Mononuclear cell (primary cell): ENCODE results near the gene BANP. TPM values are rescaled to one million over a fixed set of nuclear protein-coding genes. Genes with fewer than 3 reads are reported as not detected.
"Not testable (repeated sequence)": the region's sequence is repeated elsewhere in the genome, so short reads cannot be mapped to it uniquely, and the experiment has no call there.

ENCODE experiments used
- H3K27me3 ChIP-seq: 2 replicates; pipeline ENCODE4 v1.6.0; 2011; ENCODE audit warnings: low read length, control low read depth; ENCODE audit not compliant: insufficient read depth
- H3K4me1 ChIP-seq: 2 replicates; pipeline ENCODE4 v1.5.1; 2011; ENCODE audit warnings: mild to moderate bottlenecking, low read length, control low read depth; ENCODE audit not compliant: insufficient read depth
- H3K4me3 ChIP-seq: 2 replicates; pipeline ENCODE4 v1.5.1; 2011; ENCODE audit warnings: mild to moderate bottlenecking, low read length, moderate library complexity
- H3K9me3 ChIP-seq: 2 replicates; pipeline ENCODE4 v1.5.1; 2011; ENCODE audit warnings: low read depth, mild to moderate bottlenecking, control low read depth, low read length
- total RNA-seq: library from RNA; depleted of rRNA; stranded (reverse); fragments of >200 nt; gene quantifications from one replicate; pipeline ENCODE4 v1.2.3, GENCODE V29; 2012

BANP gene
- total RNA-seq, 1 donor, result 71.8 TPM

DNA sequence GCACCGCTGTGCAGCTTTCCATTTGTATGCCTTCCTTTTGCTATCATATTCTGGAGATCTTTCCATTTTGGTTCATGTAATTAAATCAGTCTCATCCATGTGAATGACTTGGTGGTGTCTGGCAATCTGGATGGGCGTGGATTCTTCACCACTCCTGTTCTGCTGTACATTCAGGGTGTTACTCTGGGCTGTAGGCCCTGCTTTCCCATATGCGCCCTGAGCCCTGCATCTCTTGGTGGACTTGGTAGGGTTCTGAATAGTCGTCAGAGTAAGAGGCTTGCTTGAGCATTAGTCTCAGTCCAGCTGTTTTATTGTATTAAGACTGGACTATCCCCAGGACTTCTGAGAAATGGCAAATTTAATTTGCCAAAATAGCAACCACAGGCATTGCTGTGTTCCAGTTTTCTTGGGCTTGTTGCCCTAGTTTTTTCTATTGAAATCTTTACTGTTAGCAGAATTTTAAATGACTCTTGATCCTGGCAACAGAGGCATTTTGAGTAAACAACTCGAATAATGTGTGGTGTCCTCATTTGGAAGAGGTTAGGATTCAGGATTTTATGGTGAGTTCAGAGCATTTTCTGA, 14.9 kb downstream of the BANP start:
- H3K4me1 ChIP-seq, result peaks cover 32% of the 10 kb centered on the region
- H3K4me3 ChIP-seq, result no peak overlapping the region

DNA sequence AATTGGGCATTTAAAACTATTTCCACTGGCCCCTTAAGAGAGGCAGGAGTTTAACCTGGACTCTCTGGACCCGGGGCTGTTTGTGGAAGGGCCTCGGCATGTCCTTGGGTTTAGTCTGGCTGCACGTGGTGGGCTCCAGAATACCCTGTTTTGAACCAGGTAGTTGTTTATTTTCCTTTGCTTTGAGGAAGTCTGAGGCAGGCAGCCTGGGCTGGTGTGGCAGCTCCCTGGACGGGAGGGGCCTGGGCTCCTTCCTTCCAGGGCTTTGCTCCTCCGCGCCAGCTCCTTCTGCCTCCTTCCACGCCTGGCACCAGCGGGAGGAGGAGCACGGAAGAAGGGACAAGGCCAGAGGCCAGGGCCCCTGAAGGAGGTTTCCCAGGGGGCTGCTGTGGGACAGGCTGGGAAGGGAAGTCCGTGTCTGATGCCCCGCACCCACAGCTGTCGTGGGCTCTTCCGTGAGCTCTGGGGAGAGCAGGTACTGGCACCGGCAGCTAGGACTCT, 15.5 kb downstream of the BANP start:
- H3K4me1 ChIP-seq, result peaks cover 32% of the 10 kb centered on the region
- peaks cover 6% of the 10 kb centered on the region for H3K9me3 ChIP-seq
- H3K4me3 ChIP-seq, result no peak overlapping the region
- H3K27me3 ChIP-seq, result no peaks in the 10 kb centered on the region

More for the DNA sequence above, 14.9 kb downstream of the BANP start:
- H3K27me3 ChIP-seq, result no peaks in the 10 kb centered on the region
- H3K9me3 ChIP-seq, result no peaks in the 10 kb centered on the region

DNA sequence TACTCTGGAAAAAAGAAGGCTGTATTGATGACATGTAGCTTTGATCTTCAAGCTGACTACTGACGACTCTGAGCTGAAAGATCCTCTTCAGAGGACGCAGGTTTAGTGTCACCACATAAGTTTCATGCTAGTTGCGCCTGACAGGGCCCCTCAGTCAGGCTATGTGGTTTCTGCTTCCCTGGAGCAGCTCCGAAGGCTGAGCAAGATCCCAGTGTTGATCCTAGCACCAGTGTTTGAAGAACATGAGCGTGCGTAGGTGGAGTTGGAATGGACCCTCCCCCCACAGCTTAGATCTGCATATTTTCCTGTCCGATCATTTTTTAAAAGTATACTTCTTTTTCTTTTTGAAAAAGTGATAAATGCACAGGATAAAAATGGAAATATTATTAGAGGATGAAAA, 17.3 kb downstream of the BANP start:
- no peak overlapping the region for H3K4me3 ChIP-seq
- peaks cover 20% of the 10 kb centered on the region for H3K4me1 ChIP-seq
- H3K27me3 ChIP-seq, result no peaks in the 10 kb centered on the region
- peaks cover 8% of the 10 kb centered on the region for H3K9me3 ChIP-seq

DNA sequence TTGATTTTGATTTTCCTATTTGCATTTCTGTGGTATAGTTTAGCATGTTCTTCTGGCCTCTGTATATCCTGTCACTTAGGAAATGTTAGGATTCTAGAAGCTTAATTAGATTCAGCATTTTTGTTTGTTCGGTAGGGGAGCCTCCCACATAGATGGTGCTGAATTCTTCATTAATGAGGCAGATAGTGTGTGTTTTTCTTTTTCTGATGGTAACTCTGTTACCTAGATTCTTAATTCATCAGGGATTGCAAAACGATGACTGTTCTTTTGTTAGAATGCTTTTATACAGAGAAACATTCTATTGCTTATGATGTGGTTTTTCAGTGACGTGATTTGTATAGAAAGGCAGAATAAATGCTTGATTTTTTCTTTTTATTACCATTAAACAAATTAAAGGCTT, 19.0 kb downstream of the BANP start:
- peaks cover 20% of the 10 kb centered on the region for H3K4me1 ChIP-seq
- no peaks in the 10 kb centered on the region for H3K27me3 ChIP-seq
- peaks cover 8% of the 10 kb centered on the region for H3K9me3 ChIP-seq
- H3K4me3 ChIP-seq, result no peak overlapping the region

DNA sequence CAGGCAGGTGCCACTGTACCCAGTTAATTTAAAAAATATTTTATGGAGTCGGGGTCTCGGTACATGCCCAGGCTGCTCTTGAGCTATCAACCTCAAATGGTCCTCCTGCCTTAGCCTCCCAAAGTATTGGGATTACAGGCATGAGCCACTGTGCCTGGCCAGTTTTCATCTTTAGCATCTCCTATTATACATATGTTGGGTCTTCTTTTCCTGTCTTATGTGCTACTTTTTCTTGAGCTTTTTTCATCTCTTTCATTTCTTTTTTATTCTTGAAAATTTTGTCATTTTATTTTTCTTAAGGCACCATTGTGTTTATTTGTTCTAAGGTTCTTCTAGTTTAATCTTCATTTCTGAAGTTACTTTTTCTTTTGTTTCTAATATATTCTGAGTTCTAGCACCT, 20.7 kb downstream of the BANP start:
- peaks cover 8% of the 10 kb centered on the region for H3K9me3 ChIP-seq
- H3K4me1 ChIP-seq, result peaks cover 9% of the 10 kb centered on the region
- no peaks in the 10 kb centered on the region for H3K27me3 ChIP-seq
- no peak overlapping the region for H3K4me3 ChIP-seq

DNA sequence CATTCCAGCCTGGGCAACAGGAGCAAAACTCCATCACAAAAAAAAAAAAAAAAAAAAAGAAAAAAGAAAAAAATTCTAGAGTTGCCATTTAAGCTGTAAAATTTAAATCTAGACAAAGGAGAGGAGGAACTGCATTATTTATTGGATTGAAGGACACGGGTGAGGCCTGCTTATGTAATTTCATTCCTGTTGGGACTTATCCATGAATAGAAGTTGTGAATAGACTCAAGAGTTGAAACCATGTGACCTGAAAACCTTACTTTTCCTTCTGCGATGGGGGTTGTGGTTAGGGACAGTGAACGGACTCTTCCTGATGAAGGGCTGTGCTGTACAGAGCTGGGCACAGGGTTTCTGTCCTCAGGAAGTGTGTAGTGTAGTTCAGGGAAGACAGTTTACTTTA, 22.5 kb downstream of the BANP start:
- H3K4me1 ChIP-seq, result peaks cover 6% of the 10 kb centered on the region
- H3K9me3 ChIP-seq, result peaks cover 8% of the 10 kb centered on the region
- H3K4me3 ChIP-seq, result no peak overlapping the region
- no peaks in the 10 kb centered on the region for H3K27me3 ChIP-seq

DNA sequence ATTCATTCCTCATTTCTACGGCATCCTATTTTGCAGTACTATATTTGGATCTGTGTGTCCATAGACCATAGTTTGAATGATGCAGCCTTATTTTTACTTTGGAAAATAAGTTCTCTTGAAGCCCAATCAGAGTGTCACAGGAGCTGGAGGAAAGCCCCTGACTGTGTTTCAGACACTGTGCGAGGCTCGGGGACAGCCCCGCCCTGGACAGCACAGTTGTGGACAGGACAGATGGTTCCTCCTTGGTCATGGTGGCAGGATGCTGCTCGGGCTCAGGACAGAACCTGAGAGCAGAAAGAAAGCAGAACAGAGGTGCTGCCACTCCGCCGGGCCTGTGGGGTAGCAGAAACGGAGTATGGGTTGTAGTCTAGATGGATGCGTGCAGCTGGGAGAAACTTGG, 22.9 kb downstream of the BANP start:
- Histone ChIP-seq H3K4me1 (peaks cover 6% of the 10 kb centered on the region), H3K4me3 (no peak overlapping the region), H3K9me3 (peaks cover 8% of the 10 kb centered on the region), H3K27me3 (no peaks in the 10 kb centered on the region)

DNA sequence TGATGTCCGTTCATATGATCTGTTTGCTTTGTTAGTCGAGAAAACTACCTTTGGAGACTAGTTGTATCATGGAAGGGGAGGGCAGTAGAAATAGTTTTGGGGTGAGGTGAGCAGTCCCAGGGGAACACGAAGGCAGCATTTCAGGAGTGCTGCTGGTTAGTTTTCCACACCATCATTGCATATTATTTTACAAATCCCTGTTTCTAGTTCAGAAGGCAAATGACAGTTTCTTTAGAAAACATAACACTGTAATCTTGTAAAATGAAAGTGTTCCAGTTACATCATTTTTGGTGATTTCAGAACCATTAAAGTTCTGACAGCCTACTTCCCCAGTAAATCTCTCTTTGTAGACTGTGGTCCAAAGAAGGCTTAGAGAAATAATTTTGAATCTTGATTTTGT, 25.4 kb downstream of the BANP start:
- Histone ChIP-seq H3K4me3 (no peak overlapping the region), H3K27me3 (no peaks in the 10 kb centered on the region), H3K4me1 (peaks cover 6% of the 10 kb centered on the region), H3K9me3 (peaks cover 3% of the 10 kb centered on the region)

DNA sequence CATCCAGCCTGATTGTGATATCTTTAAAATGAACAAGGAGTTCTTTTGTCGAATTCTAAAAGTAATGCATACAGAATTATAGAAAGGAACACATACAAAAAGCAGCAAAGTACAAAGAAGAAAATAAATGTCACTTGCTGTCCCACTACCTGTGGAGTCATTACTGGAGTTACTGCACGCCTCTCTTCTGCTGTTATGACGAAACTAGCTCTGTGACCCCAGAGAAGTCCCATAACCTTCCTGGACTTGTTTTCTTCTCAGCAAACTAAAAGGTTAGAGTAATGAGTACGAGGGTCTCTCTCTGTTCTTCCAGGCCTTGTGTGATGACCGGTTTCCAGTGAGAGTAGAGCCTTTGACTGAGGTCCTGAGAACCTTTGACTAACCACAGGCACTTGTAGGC, 26.9 kb downstream of the BANP start:
- no peaks in the 10 kb centered on the region for H3K9me3 ChIP-seq
- no peak overlapping the region for H3K4me3 ChIP-seq
- no peaks in the 10 kb centered on the region for H3K27me3 ChIP-seq
- peaks cover 6% of the 10 kb centered on the region for H3K4me1 ChIP-seq

DNA sequence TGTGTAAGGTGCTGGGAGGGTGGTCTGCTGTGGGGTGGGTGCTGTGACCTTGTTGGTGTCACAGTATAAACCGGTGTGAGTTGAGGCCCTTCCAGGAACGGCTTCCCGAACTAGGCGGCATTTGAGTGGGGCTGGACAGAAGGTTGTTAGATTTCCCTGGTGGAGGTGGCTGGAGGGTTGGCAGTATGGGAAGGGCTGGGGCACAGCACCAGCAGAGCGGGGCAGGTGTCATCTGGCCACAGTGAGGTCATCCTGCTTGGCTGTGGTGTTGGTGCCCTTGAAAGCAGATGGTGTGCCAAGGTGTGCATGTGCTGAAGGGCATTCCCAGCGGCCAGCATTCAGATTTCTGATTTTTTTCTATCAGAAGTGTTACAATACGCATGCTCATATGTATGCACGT, 28.1 kb downstream of the BANP start:
- H3K27me3 ChIP-seq, result no peaks in the 10 kb centered on the region
- no peak overlapping the region for H3K4me3 ChIP-seq
- H3K9me3 ChIP-seq, result no peaks in the 10 kb centered on the region
- no peaks in the 10 kb centered on the region for H3K4me1 ChIP-seq

DNA sequence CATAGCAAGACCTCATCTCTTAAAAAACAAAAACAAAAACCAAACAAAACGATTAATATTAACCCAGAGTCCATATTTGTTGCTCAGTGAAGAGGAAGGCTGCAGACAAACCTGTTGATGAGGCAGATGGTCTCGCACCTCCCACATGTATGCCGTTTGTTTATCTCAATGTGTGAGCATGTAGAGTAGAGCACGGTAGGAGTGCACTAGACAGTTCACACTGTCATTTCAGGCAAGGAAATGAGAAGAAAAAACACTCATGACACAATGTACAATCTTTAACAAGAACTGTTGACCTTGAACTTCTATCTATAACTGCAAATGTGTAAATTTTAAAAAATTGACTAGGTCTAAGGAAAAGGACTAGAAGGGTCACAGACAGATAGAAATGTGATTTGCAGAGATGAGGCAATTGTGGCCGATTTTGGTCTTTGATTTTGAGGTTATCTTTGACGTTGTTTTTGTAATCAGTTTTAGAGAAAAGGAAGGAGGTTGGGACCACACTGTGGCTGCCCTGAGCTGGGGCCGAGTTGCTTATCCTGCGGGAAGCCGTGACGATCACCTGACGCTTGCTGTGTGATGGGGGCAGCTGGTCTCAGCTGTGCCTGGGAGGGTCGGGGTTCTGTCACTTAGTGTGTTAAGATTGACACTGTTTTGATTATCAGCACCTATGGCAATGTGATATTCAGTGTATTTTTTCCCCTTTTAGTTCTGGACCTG, 28.8 kb downstream of the BANP start:
- not testable (repeated sequence) for H3K9me3 ChIP-seq, H3K4me1 ChIP-seq, H3K4me3 ChIP-seq, H3K27me3 ChIP-seq

DNA sequence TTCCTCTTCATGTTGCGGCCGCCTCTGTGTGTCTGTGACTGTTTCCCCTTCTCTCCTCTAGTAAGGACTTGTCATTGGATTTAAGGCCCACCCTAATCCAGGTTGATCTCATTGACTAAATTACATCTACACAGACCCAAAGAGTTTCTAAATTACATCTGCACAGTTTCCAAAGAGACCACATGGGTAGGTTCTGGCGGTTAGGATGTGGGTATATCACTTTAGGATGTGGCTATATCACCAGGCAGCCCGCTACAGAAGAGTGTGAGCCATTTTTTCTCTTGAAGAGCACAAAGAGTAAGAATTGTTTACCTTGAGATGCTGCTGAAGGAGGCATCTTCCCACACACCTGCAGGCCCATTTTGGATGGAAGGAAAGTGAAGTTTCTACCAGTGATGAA, 30.1 kb downstream of the BANP start:
- H3K9me3 ChIP-seq, H3K4me3 ChIP-seq, H3K4me1 ChIP-seq, H3K27me3 ChIP-seq: not testable (repeated sequence)

DNA sequence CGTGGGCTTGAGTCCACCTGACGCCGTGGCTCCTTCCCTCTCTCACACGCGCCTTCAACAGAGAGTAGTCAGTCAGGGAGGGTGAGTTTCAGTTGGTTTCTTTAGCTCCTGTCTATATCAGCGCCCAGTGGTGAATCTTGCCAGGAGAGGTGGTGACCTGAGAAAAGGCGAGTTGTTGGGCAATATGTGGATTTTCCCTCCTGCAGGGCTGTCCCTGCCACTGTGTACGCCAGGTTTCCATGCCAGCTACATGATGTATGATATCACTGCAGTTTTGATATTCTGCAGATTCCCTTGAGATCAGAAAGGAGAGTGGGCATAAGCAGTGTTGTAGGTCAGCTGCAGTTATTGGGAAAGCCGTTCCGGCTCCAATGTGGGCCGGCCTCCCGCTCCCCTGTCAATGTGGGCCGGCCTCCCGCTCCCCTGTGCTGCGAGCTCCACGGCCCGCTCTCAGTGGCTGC, 31.4 kb downstream of the BANP start:
- H3K4me3 ChIP-seq, result no peak overlapping the region
- no peaks in the 10 kb centered on the region for H3K27me3 ChIP-seq
- H3K9me3 ChIP-seq, result no peaks in the 10 kb centered on the region
- H3K4me1 ChIP-seq, result no peaks in the 10 kb centered on the region

DNA sequence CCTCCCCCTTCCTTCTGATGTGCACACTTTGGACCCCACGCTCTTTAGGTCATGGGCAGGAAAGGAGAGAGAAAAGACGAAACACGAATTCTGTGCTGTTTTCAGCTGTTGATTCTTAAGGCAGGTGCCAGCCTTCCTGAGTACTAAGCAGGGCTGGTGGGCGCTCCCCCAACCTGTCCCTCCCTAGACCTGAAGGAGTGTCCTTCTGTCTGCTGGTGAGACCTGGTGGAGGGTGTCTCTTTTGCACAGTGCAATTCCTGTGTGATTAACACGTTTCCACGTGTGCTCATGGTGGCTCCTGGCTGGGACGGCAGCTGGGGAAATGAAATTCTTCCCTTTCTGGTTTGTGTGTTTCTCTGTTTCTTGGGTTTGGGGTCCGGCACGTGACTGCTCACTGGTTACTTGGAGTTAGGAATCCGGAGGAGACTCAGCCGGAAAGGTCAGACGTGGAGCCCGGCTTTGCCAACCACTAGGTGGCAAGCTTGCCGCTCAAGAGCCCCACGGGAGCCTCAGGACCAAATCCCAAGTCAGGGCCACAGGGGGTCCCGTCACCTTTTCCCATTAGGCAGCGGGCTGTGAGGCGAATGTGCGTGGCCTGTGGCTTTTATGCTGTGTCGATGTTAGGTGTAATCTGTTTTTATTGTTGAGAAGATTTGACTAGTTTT, 32.0 kb downstream of the BANP start:
- H3K4me1 ChIP-seq, H3K9me3 ChIP-seq, H3K4me3 ChIP-seq, H3K27me3 ChIP-seq: not testable (repeated sequence)

DNA sequence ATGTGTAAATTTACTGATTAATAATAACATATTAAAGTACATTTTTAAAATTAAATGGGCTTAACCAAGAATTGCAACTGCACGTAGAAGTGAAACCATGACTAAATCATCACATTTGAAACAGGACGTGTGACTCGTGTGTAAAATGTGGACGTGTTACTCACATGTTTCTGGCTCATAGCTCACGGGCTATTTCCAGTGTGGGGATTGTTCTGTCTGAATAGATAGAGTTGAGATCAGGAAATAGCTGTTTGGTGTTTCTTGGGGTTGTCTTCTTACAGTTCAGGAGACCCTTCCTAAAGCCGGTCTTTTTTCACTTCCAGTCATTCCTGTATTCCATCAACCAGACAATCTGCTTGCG, 32.5 kb downstream of the BANP start:
- not testable (repeated sequence) for H3K4me3 ChIP-seq, H3K4me1 ChIP-seq, H3K9me3 ChIP-seq, H3K27me3 ChIP-seq

DNA sequence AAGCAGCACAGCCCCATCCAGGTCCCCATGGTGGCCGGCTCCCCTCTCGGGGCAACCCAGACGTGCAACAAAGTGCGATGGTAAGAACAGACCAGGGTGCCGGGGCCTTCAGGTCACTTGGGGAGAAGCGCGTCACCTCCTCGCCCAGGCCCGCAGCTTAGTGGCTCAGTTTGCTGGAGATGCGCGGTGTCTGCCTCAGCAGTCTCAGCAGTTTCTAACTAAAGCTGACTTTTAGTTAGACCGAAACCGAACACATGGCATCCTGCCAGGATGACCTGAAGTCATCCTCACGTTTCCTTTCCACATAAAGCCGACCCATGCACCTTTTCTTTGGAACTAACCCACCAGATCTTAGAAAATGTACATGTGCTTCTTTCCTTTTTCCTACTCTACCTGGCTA, 32.9 kb downstream of the BANP start:
- H3K4me3 ChIP-seq, H3K27me3 ChIP-seq, H3K9me3 ChIP-seq: not testable (repeated sequence)

More for the DNA sequence above, 32.9 kb downstream of the BANP start:
- H3K4me1 ChIP-seq, result not testable (repeated sequence)
